OCI-LY1 (cell line): ENCODE data around the gene CHSY1.

Experiments used
- EZH2 ChIP-seq: fragments of 200-600 bp; sonication (generic), shearing (Covaris generic); IDR thresholded peaks from 2 replicates; pipeline ENCODE4 v1.8.0; 2017; ENCODE audit warnings: borderline replicate concordance, mixed run types, mild to moderate bottlenecking, antibody characterized with exemption, low read length, moderate library complexity, mixed read lengths
- TF ChIP-seq, protein P1 (sequence below): fragments of 200-600 bp; sonication (generic), shearing (Covaris generic); IDR thresholded peaks from 2 replicates; pipeline ENCODE4 v1.5.1; 2017; ENCODE audit warnings: mild to moderate bottlenecking, antibody characterized with exemption, low read length, moderate library complexity, mixed read lengths

DNA sequence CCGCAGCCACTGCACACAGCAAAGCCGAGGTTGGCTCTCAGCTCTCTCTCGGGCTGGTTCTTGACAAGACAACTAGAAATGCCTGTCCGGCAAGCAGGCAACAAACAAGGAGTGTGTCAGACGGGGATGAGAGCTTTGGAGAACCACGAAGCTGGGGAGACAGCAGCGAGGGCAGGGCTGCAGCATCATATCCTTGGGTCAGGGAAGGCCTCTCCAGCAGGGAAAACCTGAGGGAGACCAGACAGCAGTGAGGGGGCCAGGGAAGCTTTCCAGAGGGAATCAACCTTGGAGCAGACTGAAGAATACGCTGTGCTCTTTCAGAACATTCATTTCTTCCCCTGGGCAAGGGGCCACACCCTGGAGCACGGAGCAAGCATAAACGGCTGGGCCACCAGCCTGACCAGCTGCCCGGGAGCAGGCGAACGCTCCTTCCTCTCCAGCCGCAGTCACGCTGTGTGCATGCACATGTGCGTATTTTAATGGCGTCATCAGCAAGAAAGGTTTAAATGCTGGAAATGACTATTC is 58.7 kb downstream of the CHSY1 start:
- TF ChIP-seq, protein P1, sequence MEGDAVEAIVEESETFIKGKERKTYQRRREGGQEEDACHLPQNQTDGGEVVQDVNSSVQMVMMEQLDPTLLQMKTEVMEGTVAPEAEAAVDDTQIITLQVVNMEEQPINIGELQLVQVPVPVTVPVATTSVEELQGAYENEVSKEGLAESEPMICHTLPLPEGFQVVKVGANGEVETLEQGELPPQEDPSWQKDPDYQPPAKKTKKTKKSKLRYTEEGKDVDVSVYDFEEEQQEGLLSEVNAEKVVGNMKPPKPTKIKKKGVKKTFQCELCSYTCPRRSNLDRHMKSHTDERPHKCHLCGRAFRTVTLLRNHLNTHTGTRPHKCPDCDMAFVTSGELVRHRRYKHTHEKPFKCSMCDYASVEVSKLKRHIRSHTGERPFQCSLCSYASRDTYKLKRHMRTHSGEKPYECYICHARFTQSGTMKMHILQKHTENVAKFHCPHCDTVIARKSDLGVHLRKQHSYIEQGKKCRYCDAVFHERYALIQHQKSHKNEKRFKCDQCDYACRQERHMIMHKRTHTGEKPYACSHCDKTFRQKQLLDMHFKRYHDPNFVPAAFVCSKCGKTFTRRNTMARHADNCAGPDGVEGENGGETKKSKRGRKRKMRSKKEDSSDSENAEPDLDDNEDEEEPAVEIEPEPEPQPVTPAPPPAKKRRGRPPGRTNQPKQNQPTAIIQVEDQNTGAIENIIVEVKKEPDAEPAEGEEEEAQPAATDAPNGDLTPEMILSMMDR = no peak
- TF ChIP-seq EZH2 = no peak
